Loucy (cell line): ENCODE data around the gene ZNF597.

ENCODE experiments used
- EZH2phosphoT487 ChIP-seq: fragments of 200-600 bp; IDR thresholded peaks from 2 replicates; pipeline ENCODE4 v1.6.1; 2018; ENCODE audit warnings: antibody characterized with exemption, mild to moderate bottlenecking, moderate library complexity, borderline replicate concordance
- TF ChIP-seq, protein P1 (sequence below): fragments of 200-600 bp; sonication (generic); conservative IDR thresholded peaks from 2 replicates; pipeline ENCODE4 v1.5.1; 2014; ENCODE audit warnings: mild to moderate bottlenecking, antibody characterized with exemption, low read length

- TF ChIP-seq, protein P1, sequence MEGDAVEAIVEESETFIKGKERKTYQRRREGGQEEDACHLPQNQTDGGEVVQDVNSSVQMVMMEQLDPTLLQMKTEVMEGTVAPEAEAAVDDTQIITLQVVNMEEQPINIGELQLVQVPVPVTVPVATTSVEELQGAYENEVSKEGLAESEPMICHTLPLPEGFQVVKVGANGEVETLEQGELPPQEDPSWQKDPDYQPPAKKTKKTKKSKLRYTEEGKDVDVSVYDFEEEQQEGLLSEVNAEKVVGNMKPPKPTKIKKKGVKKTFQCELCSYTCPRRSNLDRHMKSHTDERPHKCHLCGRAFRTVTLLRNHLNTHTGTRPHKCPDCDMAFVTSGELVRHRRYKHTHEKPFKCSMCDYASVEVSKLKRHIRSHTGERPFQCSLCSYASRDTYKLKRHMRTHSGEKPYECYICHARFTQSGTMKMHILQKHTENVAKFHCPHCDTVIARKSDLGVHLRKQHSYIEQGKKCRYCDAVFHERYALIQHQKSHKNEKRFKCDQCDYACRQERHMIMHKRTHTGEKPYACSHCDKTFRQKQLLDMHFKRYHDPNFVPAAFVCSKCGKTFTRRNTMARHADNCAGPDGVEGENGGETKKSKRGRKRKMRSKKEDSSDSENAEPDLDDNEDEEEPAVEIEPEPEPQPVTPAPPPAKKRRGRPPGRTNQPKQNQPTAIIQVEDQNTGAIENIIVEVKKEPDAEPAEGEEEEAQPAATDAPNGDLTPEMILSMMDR, result no peak
- TF ChIP-seq EZH2phosphoT487, result no peak
Measured at GRCh38 chr16:3482659-3483241, 39.4 kb upstream of the ZNF597 start.
